H9 (cell line): Measurements from ENCODE around the gene S1PR2. TPM values are rescaled to one million over a fixed set of nuclear protein-coding genes. Genes with fewer than 3 reads are reported as not detected.

Experiments used
- DNase-seq: peaks from one replicate; pipeline ENCODE4 v3.0.0-alpha.2; 2017
- H2AFZ ChIP-seq: one replicate; pipeline ENCODE4 v1.6.1; 2013; ENCODE audit warnings: mild to moderate bottlenecking, low read length, control low read depth, moderate library complexity
- H2AK5ac ChIP-seq: 2 replicates; pipeline ENCODE4 v1.6.1; 2013; ENCODE audit warnings: low read length, control low read depth, mixed read lengths; ENCODE audit not compliant: insufficient read length
- H2BK120ac ChIP-seq: one replicate; pipeline ENCODE4 v1.6.1; 2013; ENCODE audit warnings: low read depth, mild to moderate bottlenecking, low read length, control low read depth, inconsistent platforms; ENCODE audit not compliant: poor library complexity, severe bottlenecking
- H2BK12ac ChIP-seq: 2 replicates; pipeline ENCODE4 v1.6.1; 2013; ENCODE audit warnings: low read length, control low read depth, mixed read lengths, low read depth; ENCODE audit not compliant: insufficient read length
- H2BK15ac ChIP-seq: 2 replicates; pipeline ENCODE4 v1.6.1; 2013; ENCODE audit warnings: low read depth, low read length, control low read depth
- H2BK20ac ChIP-seq: one replicate; pipeline ENCODE4 v1.6.1; 2013; ENCODE audit warnings: low read depth, mild to moderate bottlenecking, low read length, control low read depth, inconsistent platforms; ENCODE audit not compliant: poor library complexity, severe bottlenecking
- H2BK5ac ChIP-seq: 2 replicates; pipeline ENCODE4 v1.6.1; 2013; ENCODE audit warnings: low read length, control low read depth, mixed read lengths; ENCODE audit not compliant: insufficient read length
- H3K14ac ChIP-seq: 2 replicates; pipeline ENCODE4 v1.6.1; 2013; ENCODE audit warnings: low read length, control low read depth; ENCODE audit not compliant: insufficient read depth
- H3K18ac ChIP-seq: 2 replicates; pipeline ENCODE4 v1.6.1; 2013; ENCODE audit warnings: low read depth, mild to moderate bottlenecking, mixed read lengths, low read length, control low read depth; ENCODE audit not compliant: insufficient read length
- H3K23ac ChIP-seq: 2 replicates; pipeline ENCODE4 v1.6.1; 2013; ENCODE audit warnings: low read length, control low read depth, mixed read lengths, low read depth; ENCODE audit not compliant: insufficient read length
- H3K23me2 ChIP-seq: 2 replicates; pipeline ENCODE4 v1.6.1; 2013; ENCODE audit warnings: low read depth, mild to moderate bottlenecking, mixed read lengths, low read length, control low read depth; ENCODE audit not compliant: insufficient read length, poor library complexity, severe bottlenecking
- H3K27ac ChIP-seq: 2 replicates; pipeline ENCODE4 v1.5.1; 2013; ENCODE audit warnings: low read length, control low read depth, mixed read lengths, low read depth; ENCODE audit not compliant: insufficient read length
- H3K27me3 ChIP-seq: 2 replicates; pipeline ENCODE4 v1.6.1; 2013; ENCODE audit warnings: low read length, control low read depth, inconsistent platforms; ENCODE audit not compliant: insufficient read depth
- H3K4ac ChIP-seq: 2 replicates; pipeline ENCODE4 v1.6.1; 2013; ENCODE audit warnings: low read depth, mild to moderate bottlenecking, control low read depth, inconsistent platforms, low read length, moderate library complexity
- H3K4me1 ChIP-seq: 2 replicates; pipeline ENCODE4 v1.6.1; 2013; ENCODE audit warnings: low read length, control low read depth, inconsistent platforms; ENCODE audit not compliant: insufficient read depth
- H3K4me2 ChIP-seq: 2 replicates; pipeline ENCODE4 v1.6.1; 2013; ENCODE audit warnings: low read length, control low read depth, mixed read lengths; ENCODE audit not compliant: insufficient read length, insufficient read depth
- H3K56ac ChIP-seq: 2 replicates; pipeline ENCODE4 v1.6.1; 2013; ENCODE audit warnings: low read depth, mild to moderate bottlenecking, mixed read lengths, low read length, control low read depth; ENCODE audit not compliant: insufficient read length
- H3K79me1 ChIP-seq: 2 replicates; pipeline ENCODE4 v1.6.1; 2013; ENCODE audit warnings: low read depth, mild to moderate bottlenecking, moderate library complexity, low read length, control low read depth, inconsistent platforms; ENCODE audit not compliant: insufficient read depth, poor library complexity, severe bottlenecking
- H3K79me2 ChIP-seq: 2 replicates; pipeline ENCODE4 v1.6.1; 2013; ENCODE audit warnings: low read length, control low read depth, inconsistent platforms; ENCODE audit not compliant: insufficient read depth
- H3K9ac ChIP-seq: 2 replicates; pipeline ENCODE4 v1.6.1; 2013; ENCODE audit warnings: low read length, control low read depth, mixed read lengths; ENCODE audit not compliant: insufficient read length; ENCODE audit errors: extremely low read depth
- H3K9me3 ChIP-seq: one replicate; pipeline ENCODE4 v1.6.1; 2013; ENCODE audit warnings: low read depth, low read length, inconsistent platforms; ENCODE audit not compliant: control insufficient read depth
- H3T11ph ChIP-seq: one replicate; pipeline ENCODE4 v1.6.1; 2013; ENCODE audit warnings: mild to moderate bottlenecking, low read length, control low read depth, inconsistent platforms
- H4K20me1 ChIP-seq: one replicate; pipeline ENCODE4 v1.6.1; 2013; ENCODE audit not compliant: control insufficient read depth, insufficient read length, insufficient read depth
- H4K5ac ChIP-seq: 2 replicates; pipeline ENCODE4 v1.6.1; 2013; ENCODE audit warnings: low read depth, mild to moderate bottlenecking, mixed read lengths, low read length, control low read depth; ENCODE audit not compliant: insufficient read length
- H4K8ac ChIP-seq: replicated peaks from 2 replicates; pipeline ENCODE4 v1.6.1; 2013; ENCODE audit warnings: low read length, control low read depth, mixed read lengths, low read depth; ENCODE audit not compliant: insufficient read length
- H4K91ac ChIP-seq: 2 replicates; pipeline ENCODE4 v1.6.1; 2013; ENCODE audit warnings: low read depth, mild to moderate bottlenecking, moderate library complexity, mixed read lengths, low read length, control low read depth; ENCODE audit not compliant: insufficient read length
- H3K27ac Mint-ChIP-seq, 3 experiments: 2 replicates in 2 of 3; 3 replicates in 1 of 3; pipeline ENCODE4 v1.8.0; 2020 to 2021; ENCODE audit warnings: mixed read lengths in 3 of 3, mild to moderate bottlenecking in 1 of 3, moderate library complexity in 1 of 3
- H3K27me3 Mint-ChIP-seq: 2 replicates; pipeline ENCODE4 v1.8.0; 2021; ENCODE audit warnings: low read depth, mild to moderate bottlenecking, moderate library complexity, mixed read lengths
- H3K36me3 Mint-ChIP-seq, 3 experiments: 2 replicates in 2 of 3; 3 replicates in 1 of 3; pipeline ENCODE4 v1.8.0; 2020 to 2021; ENCODE audit warnings: low read depth in 3 of 3, mixed read lengths in 3 of 3; ENCODE audit not compliant: insufficient read depth in 1 of 3
- H3K4me1 Mint-ChIP-seq, 2 experiments: 2 replicates each; pipeline ENCODE4 v1.8.0; 2020; ENCODE audit warnings: mixed read lengths in 2 of 2
- H3K4me3 Mint-ChIP-seq, 2 experiments: 2 replicates in 1 of 2; 3 replicates in 1 of 2; pipeline ENCODE4 v1.8.0; 2020 to 2021; ENCODE audit warnings: mild to moderate bottlenecking in 2 of 2, mixed read lengths in 2 of 2, moderate library complexity in 1 of 2
- H3K9me3 Mint-ChIP-seq, 2 experiments: 2 replicates in 1 of 2; 3 replicates in 1 of 2; pipeline ENCODE4 v1.8.0; 2020; ENCODE audit warnings: mild to moderate bottlenecking in 2 of 2, mixed read lengths in 2 of 2, moderate library complexity in 1 of 2
- CTCF ChIP-seq: fragments of 200-600 bp; sonication (generic); conservative IDR thresholded peaks from 3 replicates; pipeline ENCODE4 v1.8.0; 2021; ENCODE audit warnings: antibody characterized with exemption, mild to moderate bottlenecking
- WGBS: extraction: QIAGEN DNeasy Blood & Tissue Kit; methylation state at CpG from one replicate; pipeline ENCODE4 v1.1.7; 2013; ENCODE audit warnings: missing lambda C conversion rate, low lambda C conversion rate, mixed read lengths; ENCODE audit not compliant: insufficient read length; ENCODE audit errors: extremely low coverage; 5-methylcytosine and 5-hydroxymethylcytosine counted together
- total RNA-seq: library from RNA; stranded (reverse); gene quantifications from 2 replicates; pipeline ENCODE4 v1.2.1, GENCODE V29; 2021

S1PR2 gene
- total RNA-seq, 1 experiment from 2014 or later: 11.5 TPM

- Histone ChIP-seq H3K4ac (no peak overlapping the region), H2AK5ac (no peak overlapping the region), H3T11ph (no peak overlapping the region), H4K5ac (no peak overlapping the region), H3K23me2 (peaks cover 11% of the 10 kb centered on the region), H4K8ac (no peak overlapping the region), H3K4me2 (peak overlapping the region; percentile 92), H2BK120ac (no peak overlapping the region), H2BK20ac (no peak overlapping the region), H3K4me1 (no peaks in the 10 kb centered on the region), H3K23ac (no peak overlapping the region), H3K79me1 (peaks cover 6% of the 10 kb centered on the region), H2BK12ac (no peak overlapping the region), H2BK15ac (no peak overlapping the region), H2BK5ac (no peak overlapping the region), H3K14ac (no peak overlapping the region), H3K56ac (no peak overlapping the region), H3K9ac (peak overlapping the region; percentile 24), H3K27me3 (no peaks in the 10 kb centered on the region), H3K9me3 (no peaks in the 10 kb centered on the region), H3K79me2 (peaks cover 36% of the 10 kb centered on the region; the same call in 1 of the 2 replicates), H4K20me1 (no peaks in the 10 kb centered on the region), H4K91ac (no peak overlapping the region), H2AFZ (peak overlapping the region; percentile 71), H3K18ac (no peak overlapping the region), H3K27ac (no peak overlapping the region)
- Mint-ChIP-seq H3K27ac (0 out of 7 replicates have a peak overlapping the region, but pooled peaks of 1 of the 3 experiments have one; percentile 70), H3K4me3 (peak overlapping the region; percentile 92 to 99), H3K36me3 (peaks cover 0 to 16% (median 5%) of the 10 kb centered on the region in 3 experiments; a peak in 5 of 7 replicates), H3K4me1 (peaks cover 3 to 10% of the 10 kb centered on the region in 2 experiments; a peak in 3 of 4 replicates), H3K9me3 (no peaks in the 10 kb centered on the region; a peak in 1 of 5 replicates), H3K27me3 (no peaks in the 10 kb centered on the region)
- no peak for TF ChIP-seq CTCF
- DNase-seq: no peak
- WGBS: no CpG with 5 or more reads among the region's 6 CpGs
Observed at GRCh38 chr19:10195199-10195519, 36.0 kb downstream of the S1PR2 start.
